HG03558 (cell line): ENCODE data around the gene RFX6.

Experiments
- ATAC-seq: cut with Tn5 transposase; IDR thresholded peaks from one replicate; pipeline ENCODE4 v1.9.1; 2021; ENCODE audit warnings: moderate number of reproducible peaks; ENCODE audit not compliant: unreplicated experiment; ENCODE audit errors: extremely low read depth

RFX6 gene

GRCh38 chr6:116887894-116888293 is 10.9 kb downstream of the RFX6 start:
- no peak for ATAC-seq

GRCh38 chr6:116888732-116889360 is 11.8 kb downstream of the RFX6 start:
- ATAC-seq: no peak

DNA sequence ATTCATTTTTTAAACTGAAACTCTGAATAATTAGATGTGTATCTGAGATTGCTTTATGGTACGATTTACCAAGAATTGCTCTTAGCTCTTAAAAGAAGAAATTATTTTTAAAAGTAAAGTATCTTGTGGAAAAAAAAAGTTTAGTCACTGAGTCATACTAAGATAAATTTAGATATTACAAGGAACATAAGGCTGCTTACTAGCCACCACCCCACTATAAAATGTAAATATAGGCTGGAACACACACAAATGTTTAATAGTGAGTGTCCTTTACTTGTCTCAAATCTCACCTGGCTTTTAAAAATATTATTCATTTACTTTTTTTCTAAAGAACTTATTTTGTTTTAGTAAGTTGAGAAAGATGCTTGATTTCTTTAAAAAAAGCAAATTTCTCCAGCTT is 17.6 kb downstream of the RFX6 start:
- no peak for ATAC-seq

GRCh38 chr6:116895935-116896334 is 18.9 kb downstream of the RFX6 start:
- no peak for ATAC-seq

- no peak for ATAC-seq
Observed at GRCh38 chr6:116902634-116903033, 25.6 kb downstream of the RFX6 start.

DNA sequence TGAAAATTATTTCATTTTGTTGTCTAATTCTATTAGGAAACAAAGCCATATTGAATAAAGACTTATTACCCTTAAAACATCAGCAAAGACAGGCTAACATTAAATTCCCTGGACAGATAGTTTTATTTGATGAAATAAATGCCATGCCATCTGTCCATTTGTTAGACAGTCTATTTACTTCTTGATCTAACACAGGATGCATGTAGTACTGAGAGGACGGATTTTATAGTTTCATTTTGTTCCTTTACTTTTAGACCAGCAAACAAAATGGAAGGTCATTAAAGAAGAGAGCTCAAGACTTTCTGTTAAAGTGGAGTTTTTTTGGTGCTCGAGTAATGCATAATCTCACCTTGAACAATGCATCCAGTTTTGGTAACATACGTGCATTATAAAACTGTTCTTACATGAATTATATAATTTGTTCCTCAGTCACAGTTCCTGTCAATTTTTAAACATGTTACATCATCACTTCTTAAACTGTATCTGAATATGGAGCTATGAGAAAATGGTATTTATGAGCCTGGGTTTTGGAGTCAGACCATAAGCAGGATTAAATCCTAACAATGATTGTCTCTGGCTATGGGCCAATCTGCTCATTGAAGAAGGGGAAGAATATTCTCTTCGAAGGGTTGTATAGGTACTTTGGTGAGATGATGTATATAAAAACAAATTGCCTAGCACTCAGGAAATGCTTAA is 46.0 kb downstream of the RFX6 start:
- no peak for ATAC-seq

GRCh38 chr6:116924245-116924644 is 47.2 kb downstream of the RFX6 start:
- no peak for ATAC-seq

- no peak for ATAC-seq
Observed at GRCh38 chr6:116925088-116925794, 48.2 kb downstream of the RFX6 start.

GRCh38 chr6:116928677-116929076 is 51.6 kb downstream of the RFX6 start:
- no peak for ATAC-seq

DNA sequence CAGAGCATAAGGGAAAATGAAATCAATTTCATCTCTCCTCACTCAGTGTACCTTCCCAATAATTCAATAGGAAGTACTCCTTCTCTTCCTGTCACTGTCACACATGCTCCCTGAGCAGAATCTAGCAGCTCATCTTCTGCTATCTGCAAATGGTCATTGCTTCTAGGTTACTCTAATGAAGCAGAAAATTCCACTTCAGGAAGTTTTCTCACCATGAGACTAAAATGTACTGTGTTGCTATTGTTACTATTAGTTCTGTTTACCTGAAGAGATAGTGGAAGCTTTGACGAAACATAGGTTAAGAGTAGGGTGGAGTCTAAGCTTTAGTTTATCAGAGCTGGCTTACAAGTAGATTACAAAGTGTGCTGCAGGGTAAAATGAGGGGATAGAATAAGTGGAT is 52.8 kb downstream of the RFX6 start:
- no peak for ATAC-seq

DNA sequence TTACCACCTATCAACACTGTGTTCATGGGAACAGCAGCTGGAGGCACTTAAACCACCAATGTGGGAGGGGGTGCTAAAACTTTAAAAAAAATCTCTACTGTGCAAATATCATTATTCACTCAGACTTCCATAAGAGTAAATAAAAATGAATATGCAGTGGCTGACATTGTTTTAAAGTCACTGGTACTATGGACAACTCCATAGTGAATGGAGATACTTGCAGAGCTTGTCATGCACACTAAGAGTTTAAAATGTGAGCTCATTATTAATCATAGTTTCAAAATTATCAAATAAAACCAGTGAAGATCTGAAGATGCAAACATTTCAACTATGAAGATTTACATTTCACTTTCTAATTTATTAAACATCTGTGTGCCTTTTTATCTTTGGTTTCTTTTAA is 54.4 kb downstream of the RFX6 start:
- no peak for ATAC-seq

- ATAC-seq: no peak
Observed at GRCh38 chr6:116932496-116932895, 55.5 kb downstream of the RFX6 start.

DNA sequence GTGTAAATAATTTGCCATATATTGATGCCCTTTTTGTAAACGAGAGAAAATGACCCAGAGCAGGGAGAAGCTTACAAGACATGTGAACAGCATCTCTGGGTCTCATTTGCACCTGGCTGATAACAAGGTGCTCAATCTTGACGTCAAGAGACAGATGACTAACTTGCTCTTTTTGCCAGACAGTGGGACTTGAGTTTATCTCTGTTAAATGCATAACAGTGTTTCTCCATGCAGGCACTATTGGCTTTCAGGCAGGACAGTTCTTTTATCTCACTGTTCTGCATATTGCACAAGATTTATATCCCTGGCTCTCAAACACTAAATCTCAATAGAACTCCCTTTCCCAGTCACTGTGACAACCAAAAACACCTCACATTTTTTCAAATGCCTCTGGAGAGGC is 56.4 kb downstream of the RFX6 start:
- ATAC-seq: no peak

GRCh38 chr6:116938305-116938704 is 61.3 kb downstream of the RFX6 start:
- no peak for ATAC-seq

DNA sequence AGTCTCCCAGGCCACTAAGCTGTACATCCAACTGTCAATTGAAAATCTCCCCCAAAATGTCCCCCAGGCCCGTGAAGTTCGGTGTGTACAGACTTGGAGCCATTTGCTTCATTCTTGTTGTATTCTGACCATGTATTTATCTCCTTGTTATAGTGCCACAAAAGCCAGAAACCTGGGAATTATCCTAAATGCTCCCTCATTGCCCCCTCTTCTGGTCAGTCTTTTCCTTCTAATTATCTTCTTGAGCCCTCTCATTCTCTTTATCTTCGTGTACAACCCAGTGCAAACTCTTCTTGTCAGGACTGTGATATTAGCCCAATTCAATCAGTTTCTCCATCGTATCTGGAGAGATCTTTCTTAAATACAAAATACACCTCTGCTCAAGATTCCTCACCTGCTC is 64.7 kb downstream of the RFX6 start:
- ATAC-seq: no peak

DNA sequence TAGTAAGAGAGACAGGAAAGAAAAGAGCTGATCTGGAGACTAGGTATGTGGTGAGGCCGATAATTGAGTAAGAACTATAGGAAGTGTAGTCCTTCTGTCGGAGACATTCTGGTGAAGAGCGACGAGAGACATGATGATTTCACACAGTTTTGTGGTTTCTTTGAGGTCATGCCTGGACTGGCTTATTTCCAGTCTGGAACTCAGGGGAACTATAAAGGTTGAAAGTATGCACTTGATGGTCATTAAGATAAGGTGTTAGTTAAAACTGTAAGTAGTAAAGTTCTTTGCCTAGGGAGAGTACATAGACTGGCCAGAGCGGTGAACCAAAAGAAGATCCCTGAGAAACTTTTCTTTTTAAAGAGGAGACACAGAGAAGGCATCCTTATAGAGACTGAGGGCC is 68.8 kb downstream of the RFX6 start:
- ATAC-seq: no peak

DNA sequence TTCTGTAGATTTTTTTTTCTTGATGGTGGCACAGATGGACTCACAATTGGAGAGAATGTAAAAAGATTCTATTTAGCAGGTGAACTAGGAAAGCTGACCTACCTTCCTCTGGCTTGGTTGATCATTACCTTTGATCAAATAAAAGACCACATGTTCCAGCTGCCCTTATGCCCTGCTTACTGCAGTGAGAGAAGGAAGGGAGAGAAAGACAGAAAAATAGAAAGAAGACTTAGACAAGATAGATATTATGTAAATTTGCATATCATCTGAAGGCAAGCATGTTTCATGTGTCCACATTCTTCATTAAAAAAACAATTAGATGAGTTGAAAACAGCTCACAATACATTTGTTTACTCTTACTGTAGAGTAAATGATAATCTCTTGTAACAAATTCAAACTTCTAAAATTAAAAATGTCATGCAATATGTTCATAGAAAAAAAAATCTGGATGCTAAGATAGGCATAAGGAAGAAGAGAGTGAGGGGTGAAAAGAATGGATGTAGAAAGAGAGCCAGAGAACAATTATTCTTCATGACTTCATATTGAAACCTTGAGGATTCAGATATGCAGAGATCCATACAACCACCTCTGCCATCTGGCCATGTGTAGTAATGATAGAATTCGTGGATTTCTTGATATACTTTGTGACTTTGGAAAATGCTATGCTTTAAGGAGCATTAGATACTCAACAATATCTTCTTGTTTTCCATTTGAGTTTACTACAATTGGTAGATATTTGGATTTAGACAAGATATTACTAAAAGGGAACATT is 71.7 kb downstream of the RFX6 start:
- no peak for ATAC-seq

- ATAC-seq: no peak
Observed at GRCh38 chr6:116949964-116950363, 72.9 kb downstream of the RFX6 start.

- no peak for ATAC-seq
Observed at GRCh38 chr6:116954335-116954734, 77.3 kb downstream of the RFX6 start.

DNA sequence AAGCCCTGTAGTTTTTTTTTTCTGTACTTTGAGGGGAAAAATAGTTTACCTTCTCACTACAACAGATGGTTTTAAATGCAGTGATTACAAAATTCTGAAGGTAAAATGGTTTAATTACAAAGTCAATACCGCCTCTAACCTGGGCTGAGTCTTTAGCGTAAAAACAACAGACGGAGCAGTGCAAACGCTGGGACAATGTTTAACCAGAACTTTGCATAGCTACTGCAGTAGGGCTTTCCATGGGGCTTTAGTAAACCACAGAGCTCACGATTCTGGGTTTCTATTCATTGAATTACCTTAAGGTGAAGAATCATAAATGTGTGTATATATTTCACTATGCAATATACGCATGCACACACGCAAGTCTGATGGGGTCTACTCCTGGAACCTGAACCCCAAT is 77.9 kb downstream of the RFX6 start:
- ATAC-seq: no peak

DNA sequence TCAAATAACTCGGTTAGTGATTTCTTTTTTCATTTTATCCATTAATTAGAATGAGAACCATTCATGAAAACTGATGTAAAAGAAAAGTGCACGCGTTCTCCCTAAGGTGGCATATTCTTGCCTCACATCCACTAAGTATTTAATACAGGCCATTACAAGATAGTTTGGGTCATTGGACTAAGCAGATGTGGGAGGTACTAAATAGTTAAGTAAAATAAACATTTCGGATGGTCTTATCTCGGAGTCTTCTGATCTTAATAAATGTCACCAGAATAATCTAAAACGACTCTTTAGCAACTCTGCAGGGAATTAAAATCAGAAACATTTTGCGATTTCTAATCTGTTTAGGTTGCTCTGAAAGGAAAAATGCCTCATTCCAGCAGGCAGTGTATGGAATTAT is 78.7 kb downstream of the RFX6 start:
- ATAC-seq: no peak
